ENCODE data around the gene RRP9. TPM values are rescaled to one million over a fixed set of nuclear protein-coding genes. Genes with fewer than 3 reads are reported as not detected.
A peak's percentile ranks its signal among the peaks of the same experiment; 100 is the strongest.

The RRP9 gene
- total RNA-seq, 6 experiments from 2014 or later, result 5.2 to 10.8 (median 7.6) TPM

DNA sequence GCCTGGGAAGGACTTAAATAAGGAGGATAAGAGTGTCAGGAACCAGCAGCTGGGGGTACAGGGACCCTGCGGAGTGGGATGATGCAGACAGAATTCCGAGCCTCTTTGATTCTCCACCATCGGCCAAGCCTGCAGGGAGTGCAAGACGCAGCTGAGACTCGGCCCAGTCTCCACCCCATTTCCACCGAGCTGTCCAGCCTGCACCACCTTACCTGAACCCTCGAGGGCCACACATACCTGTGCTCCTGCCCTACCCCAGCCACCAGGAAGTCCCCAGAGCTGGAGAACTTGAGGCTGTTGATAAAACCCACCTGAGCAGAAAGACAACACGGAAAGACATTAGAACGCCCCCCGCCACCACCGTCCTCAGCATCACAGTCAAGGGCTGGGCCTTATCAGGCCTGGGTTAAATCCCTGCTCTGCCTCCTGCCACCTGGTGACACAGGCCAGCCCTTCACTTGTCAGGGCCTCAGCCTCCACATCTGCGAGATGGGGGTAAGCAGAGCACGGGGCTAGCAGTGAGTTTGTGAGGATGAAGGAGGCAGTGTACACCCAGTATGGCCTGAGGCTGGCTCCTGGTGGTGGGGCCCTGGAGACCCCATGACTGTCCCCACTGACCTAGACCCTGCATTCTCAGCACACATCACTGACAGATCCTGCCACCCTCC lies 8.1 kb downstream of the RRP9 start:
- no peaks in the 10 kb centered on the region for H3K27me3 ChIP-seq
- TF ChIP-seq POLR2A (IDR thresholded peaks at IDR 0.05), result no peak
- no peak for TF ChIP-seq CTCF (IDR thresholded peaks at IDR 0.05)
- ATAC-seq (peak in 1 of 4 donors; percentile 7), DNase-seq (peak in 1 of 3 donors; percentile 38)
- 98% methylated on average over 6 of the region's 13 CpGs for WGBS (ENCODE audit: insufficient coverage, low coverage, low lambda C conversion rate, missing lambda C conversion rate)
- H3K27ac ChIP-seq, result no peak overlapping the region
- no peak overlapping the region for H3K4me3 ChIP-seq
- no peaks in the 10 kb centered on the region for H3K9me3 ChIP-seq
- no peaks in the 10 kb centered on the region for H3K4me1 ChIP-seq
- H3K36me3 ChIP-seq, result peaks cover 0 to 47% (median 12%) of the 10 kb centered on the region in 4 donors
- intact Hi-C loops (cut with DNase I), result no loop called here

GRCh38 chr3:51932471-51933370 lies 9.0 kb downstream of the RRP9 start:
- intact Hi-C loops (cut with DNase I), result no loop called here
- Histone ChIP-seq H3K36me3 (peaks cover 0 to 44% (median 12%) of the 10 kb centered on the region in 4 donors), H3K27me3 (no peaks in the 10 kb centered on the region), H3K4me3 (no peak overlapping the region), H3K4me1 (no peaks in the 10 kb centered on the region), H3K27ac (no peak overlapping the region), H3K9me3 (no peaks in the 10 kb centered on the region)
- 93% methylated on average over 2 of the region's 15 CpGs for WGBS (ENCODE audit: insufficient coverage, low coverage, low lambda C conversion rate, missing lambda C conversion rate)
- no peak for ATAC-seq
- DNase-seq, result peak in 1 of 3 donors; percentile 25
- no peak for TF ChIP-seq POLR2A (IDR thresholded peaks at IDR 0.05)
- no peak for TF ChIP-seq CTCF (IDR thresholded peaks at IDR 0.05)

- intact Hi-C loops (cut with DNase I), result no loop called here
- no peak overlapping the region for H3K4me3 ChIP-seq
- no peaks in the 10 kb centered on the region for H3K9me3 ChIP-seq
- no peak for TF ChIP-seq CTCF (IDR thresholded peaks at IDR 0.05)
- TF ChIP-seq POLR2A (IDR thresholded peaks at IDR 0.05), result no peak
- ATAC-seq (no peak), DNase-seq (peak in 1 of 3 donors; percentile 18)
- no peak overlapping the region for H3K27ac ChIP-seq
- 94% methylated on average over 5 of the region's 6 CpGs for WGBS (ENCODE audit: insufficient coverage, low coverage, low lambda C conversion rate, missing lambda C conversion rate)
- peaks cover 0 to 35% (median 10%) of the 10 kb centered on the region in 4 donors for H3K36me3 ChIP-seq
- H3K4me1 ChIP-seq, result no peaks in the 10 kb centered on the region
- no peaks in the 10 kb centered on the region for H3K27me3 ChIP-seq
These were observed 9.9 kb downstream of the RRP9 start for GRCh38 chr3:51931756-51932155.

- no peak for ATAC-seq
- H3K4me1 ChIP-seq, result no peaks in the 10 kb centered on the region
- H3K27me3 ChIP-seq, result no peaks in the 10 kb centered on the region
- no peaks in the 10 kb centered on the region for H3K9me3 ChIP-seq
- no peak for TF ChIP-seq CTCF (IDR thresholded peaks at IDR 0.05)
- TF ChIP-seq POLR2A (IDR thresholded peaks at IDR 0.05), result no peak
- H3K36me3 ChIP-seq, result peaks cover 0 to 24% (median 5%) of the 10 kb centered on the region in 4 donors
- WGBS (ENCODE audit: insufficient coverage, low coverage, low lambda C conversion rate, missing lambda C conversion rate), result no CpG with 5 or more reads among the region's 1 CpG
- H3K27ac ChIP-seq, result no peak overlapping the region
- H3K4me3 ChIP-seq, result no peak overlapping the region
- peak in 1 of 3 donors; percentile 14 for DNase-seq
- intact Hi-C loops (cut with DNase I), result no loop called here
These were observed 11.3 kb downstream of the RRP9 start for GRCh38 chr3:51930439-51930838.
